ENCODE results near the gene NCKAP1.
A peak's percentile ranks its signal among the peaks of the same experiment; 100 is the strongest.
"Not testable (repeated sequence)": the region's sequence is repeated elsewhere in the genome, so short reads cannot be mapped to it uniquely, and the experiment has no call there.

The NCKAP1 gene

GRCh38 chr2:183059561-183059960 is 21.3 kb upstream of the NCKAP1 start:
- TF ChIP-seq, protein P1, sequence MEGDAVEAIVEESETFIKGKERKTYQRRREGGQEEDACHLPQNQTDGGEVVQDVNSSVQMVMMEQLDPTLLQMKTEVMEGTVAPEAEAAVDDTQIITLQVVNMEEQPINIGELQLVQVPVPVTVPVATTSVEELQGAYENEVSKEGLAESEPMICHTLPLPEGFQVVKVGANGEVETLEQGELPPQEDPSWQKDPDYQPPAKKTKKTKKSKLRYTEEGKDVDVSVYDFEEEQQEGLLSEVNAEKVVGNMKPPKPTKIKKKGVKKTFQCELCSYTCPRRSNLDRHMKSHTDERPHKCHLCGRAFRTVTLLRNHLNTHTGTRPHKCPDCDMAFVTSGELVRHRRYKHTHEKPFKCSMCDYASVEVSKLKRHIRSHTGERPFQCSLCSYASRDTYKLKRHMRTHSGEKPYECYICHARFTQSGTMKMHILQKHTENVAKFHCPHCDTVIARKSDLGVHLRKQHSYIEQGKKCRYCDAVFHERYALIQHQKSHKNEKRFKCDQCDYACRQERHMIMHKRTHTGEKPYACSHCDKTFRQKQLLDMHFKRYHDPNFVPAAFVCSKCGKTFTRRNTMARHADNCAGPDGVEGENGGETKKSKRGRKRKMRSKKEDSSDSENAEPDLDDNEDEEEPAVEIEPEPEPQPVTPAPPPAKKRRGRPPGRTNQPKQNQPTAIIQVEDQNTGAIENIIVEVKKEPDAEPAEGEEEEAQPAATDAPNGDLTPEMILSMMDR (conservative IDR thresholded peaks at IDR 0.05; ENCODE audit: low read depth), result no peak
- no peak overlapping the region for H3K27ac ChIP-seq
- ChIA-PET CTCF (interaction anchor here (0.5 kb wide), 1 partner anchor 860 kb away, joined by 3 read pairs; no protein-coding TSS in a partner anchor), POLR2A (ENCODE audit: low non-redundant PET) (interaction anchor here (0.6 kb wide), 1 partner anchor 36 kb away, joined by 3 read pairs; no protein-coding TSS in a partner anchor)
- peak; percentile 73 for DNase-seq (ENCODE audit: low spot score)

DNA sequence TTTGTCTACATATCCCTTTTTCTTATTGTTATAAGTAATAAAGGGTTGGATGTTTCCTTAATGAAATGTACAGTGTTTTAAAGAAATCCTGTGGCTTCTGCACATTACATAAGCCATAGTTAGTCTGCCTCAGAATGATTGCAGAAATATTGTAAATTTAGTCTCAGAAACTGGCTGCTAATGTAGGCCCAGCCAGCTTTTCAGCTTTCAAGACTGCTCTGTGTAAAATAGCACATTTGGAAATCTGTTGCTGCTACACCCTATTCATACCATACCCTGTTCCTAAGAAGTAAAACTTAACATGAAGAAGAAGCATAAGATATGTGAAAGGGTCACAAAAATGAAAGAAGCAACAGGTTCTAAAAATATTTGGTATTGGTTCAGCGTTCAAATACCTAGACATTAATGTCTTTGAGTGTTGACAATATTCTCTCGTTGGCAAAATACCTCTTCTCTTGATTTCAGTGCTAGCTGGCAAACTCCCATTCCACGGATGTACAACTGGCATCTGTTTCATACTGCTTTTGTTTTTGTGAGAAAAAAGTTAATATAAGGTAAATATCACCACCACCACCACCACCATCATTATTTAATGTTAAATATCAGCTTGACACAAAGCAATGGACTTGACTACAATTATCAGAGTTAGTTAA is 19.2 kb upstream of the NCKAP1 start:
- TF ChIP-seq, protein P1 (conservative IDR thresholded peaks at IDR 0.05; ENCODE audit: low read depth), result no peak
- no peak overlapping the region for H3K27ac ChIP-seq
- DNase-seq (ENCODE audit: low spot score), result no peak
- ChIA-PET POLR2A (ENCODE audit: low non-redundant PET) (no interaction called here), CTCF (no interaction called here)

DNA sequence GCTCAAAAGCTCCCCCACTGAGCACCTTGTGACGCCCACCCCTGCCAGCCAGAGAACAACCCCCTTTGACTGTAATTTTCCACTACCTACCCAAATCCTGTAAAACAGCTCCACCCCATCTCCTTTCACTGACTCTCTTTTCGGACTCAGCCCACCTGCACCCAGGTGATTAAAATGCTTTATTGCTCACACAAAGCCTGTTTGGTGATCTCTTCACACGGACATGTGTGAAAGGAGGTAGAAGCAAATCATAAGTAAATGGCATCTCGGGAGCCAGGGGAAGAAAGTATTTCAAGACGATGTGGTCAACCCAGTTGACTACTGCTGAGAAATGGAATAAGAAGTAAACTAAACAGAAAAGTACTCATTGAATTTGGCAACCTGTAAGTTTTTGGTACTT is 11.2 kb upstream of the NCKAP1 start:
- ChIA-PET POLR2A (ENCODE audit: low non-redundant PET) (no interaction called here), CTCF (no interaction called here)
- TF ChIP-seq, protein P1 (conservative IDR thresholded peaks at IDR 0.05; ENCODE audit: low read depth), result no peak
- H3K27ac ChIP-seq, result no peak overlapping the region
- no peak for DNase-seq (ENCODE audit: low spot score)

GRCh38 chr2:183047486-183048125 is 9.3 kb upstream of the NCKAP1 start:
- H3K27ac ChIP-seq; DNase-seq (ENCODE audit: low spot score); POLR2A ChIA-PET (ENCODE audit: low non-redundant PET): not testable (repeated sequence)
- CTCF ChIA-PET, result interaction anchor here (0.6 kb wide), 1 partner anchor 12 kb away, joined by 3 read pairs; no protein-coding TSS in a partner anchor

- H3K27ac ChIP-seq; DNase-seq (ENCODE audit: low spot score); POLR2A ChIA-PET (ENCODE audit: low non-redundant PET); CTCF ChIA-PET: not testable (repeated sequence)
Observed at GRCh38 chr2:183043580-183043979, 5.3 kb upstream of the NCKAP1 start.

DNA sequence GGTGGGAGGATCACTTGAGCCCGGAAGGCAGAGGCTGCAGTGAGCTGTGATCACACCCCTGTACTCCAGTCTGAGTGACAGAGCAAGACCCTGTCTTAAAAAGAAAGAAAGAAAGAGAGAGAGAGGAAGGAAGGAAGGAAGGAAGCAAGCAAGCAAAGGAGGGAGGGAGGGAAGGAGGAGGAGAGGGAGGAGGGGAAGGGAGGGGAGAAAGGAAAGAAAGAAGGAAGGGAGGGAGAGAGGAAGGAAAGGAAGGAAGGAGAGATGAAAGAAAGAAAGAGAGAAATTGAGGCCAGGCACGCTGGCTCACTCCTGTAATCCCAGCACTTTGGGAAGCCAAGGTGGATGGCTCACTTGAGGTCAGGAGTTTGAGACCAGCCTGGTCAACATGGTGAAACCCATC is 2.3 kb upstream of the NCKAP1 start:
- TF ChIP-seq, protein P1 (conservative IDR thresholded peaks at IDR 0.05; ENCODE audit: low read depth), result no peak
- H3K27ac ChIP-seq, result no peak overlapping the region
- ChIA-PET CTCF (no interaction called here), POLR2A (ENCODE audit: low non-redundant PET) (no interaction called here)
- DNase-seq (ENCODE audit: low spot score), result no peak

DNA sequence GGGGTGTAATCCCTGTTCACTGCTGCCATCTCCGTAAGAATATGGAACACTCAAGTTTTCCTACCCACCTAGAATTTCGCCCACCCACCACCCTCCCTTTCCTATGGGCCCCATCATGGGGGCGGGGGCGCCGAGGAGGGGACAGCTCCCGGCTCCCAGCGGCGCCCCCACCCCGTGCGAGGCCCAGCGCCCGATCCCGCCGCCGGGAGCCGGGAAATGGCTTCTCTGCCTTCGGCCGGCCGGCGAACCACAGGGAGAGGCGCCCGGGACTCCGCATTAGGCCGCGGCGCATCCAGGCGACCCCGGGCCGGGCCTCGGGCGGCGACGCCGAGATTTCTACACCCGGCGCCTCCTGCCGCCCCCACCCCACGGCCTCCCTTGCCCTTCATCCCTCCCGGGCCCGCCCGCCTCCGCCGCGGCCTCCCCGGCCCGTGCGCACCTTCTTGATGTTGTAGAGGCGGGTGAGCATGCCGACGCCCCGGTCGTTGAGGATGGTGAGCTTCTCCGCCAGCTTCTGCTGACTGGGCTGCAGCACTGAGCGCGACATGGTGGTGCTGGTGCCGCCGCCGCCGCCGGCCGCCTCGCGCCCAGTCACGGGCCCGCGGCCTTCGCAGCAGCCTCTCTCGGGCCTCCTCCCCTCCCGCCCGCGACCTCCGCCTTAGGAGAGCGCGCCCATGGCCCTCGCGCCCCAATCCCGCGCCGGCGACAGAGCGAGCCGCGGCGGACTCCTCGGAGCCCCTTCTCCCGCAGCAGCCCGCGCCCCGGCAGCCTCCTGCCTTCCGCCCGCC is 510 bp downstream of the NCKAP1 start:
- peak; percentile 12 for DNase-seq (ENCODE audit: low spot score)
- CTCF ChIA-PET, result no interaction called here

More for the DNA sequence above, 510 bp downstream of the NCKAP1 start:
- POLR2A ChIA-PET (ENCODE audit: low non-redundant PET), result interaction anchor here (0.9 kb wide), 1 partner anchor 41 kb away, joined by 3 read pairs; the partner anchor contains the start of gene DUSP19
- H3K27ac ChIP-seq, result peak overlapping the region; percentile 96
- TF ChIP-seq, protein P1 (conservative IDR thresholded peaks at IDR 0.05; ENCODE audit: low read depth), result no peak

Data from RWPE1 (cell line).